HUES6 (cell line): Measurements from ENCODE around the gene SRC.
A peak's percentile ranks its signal among the peaks of the same experiment; 100 is the strongest.

Source experiments
- H3K27ac ChIP-seq: 2 replicates; pipeline ENCODE4 v1.7.0; 2013; ENCODE audit warnings: low read depth, mild to moderate bottlenecking, low read length, inconsistent platforms
- H3K27me3 ChIP-seq: 2 replicates; pipeline ENCODE4 v1.6.1; 2013; ENCODE audit warnings: low read length; ENCODE audit not compliant: control insufficient read depth, insufficient read depth
- H3K36me3 ChIP-seq: 2 replicates; pipeline ENCODE4 v1.6.1; 2013; ENCODE audit warnings: low read length; ENCODE audit not compliant: control insufficient read depth, insufficient read depth
- H3K4me1 ChIP-seq: 2 replicates; pipeline ENCODE4 v1.6.1; 2013; ENCODE audit warnings: low read length; ENCODE audit not compliant: control insufficient read depth, insufficient read depth
- H3K4me3 ChIP-seq: 2 replicates; pipeline ENCODE4 v1.5.1; 2013; ENCODE audit warnings: low read depth, low read length
- H3K9ac ChIP-seq: one replicate; pipeline ENCODE4 v1.6.1; 2013; ENCODE audit warnings: mild to moderate bottlenecking, low read length
- H3K9me3 ChIP-seq: 2 replicates; pipeline ENCODE4 v1.6.1; 2013; ENCODE audit warnings: low read depth, low read length; ENCODE audit not compliant: control insufficient read depth, insufficient read depth

SRC gene

GRCh38 chr20:37305839-37306238, 40.1 kb upstream of the SRC start:
- no peak overlapping the region for H3K4me3 ChIP-seq
- H3K9ac ChIP-seq, result no peak overlapping the region
- no peaks in the 10 kb centered on the region for H3K9me3 ChIP-seq
- no peak overlapping the region for H3K27ac ChIP-seq
- H3K36me3 ChIP-seq, result peaks cover 65% of the 10 kb centered on the region
- H3K27me3 ChIP-seq, result no peaks in the 10 kb centered on the region
- H3K4me1 ChIP-seq, result peaks cover 15% of the 10 kb centered on the region; the same call in 1 of the 2 replicates

GRCh38 chr20:37308086-37309050, 37.6 kb upstream of the SRC start:
- Histone ChIP-seq H3K4me1 (peaks cover 20% of the 10 kb centered on the region; the same call in 1 of the 2 replicates), H3K27me3 (no peaks in the 10 kb centered on the region), H3K9ac (no peak overlapping the region), H3K4me3 (no peak overlapping the region), H3K9me3 (no peaks in the 10 kb centered on the region), H3K36me3 (peaks cover 43% of the 10 kb centered on the region), H3K27ac (no peak overlapping the region)

GRCh38 chr20:37309290-37309689, 36.6 kb upstream of the SRC start:
- Histone ChIP-seq H3K4me3 (no peak overlapping the region), H3K27me3 (no peaks in the 10 kb centered on the region), H3K9ac (no peak overlapping the region), H3K9me3 (no peaks in the 10 kb centered on the region), H3K36me3 (peaks cover 36% of the 10 kb centered on the region), H3K4me1 (peaks cover 29% of the 10 kb centered on the region; the same call in 1 of the 2 replicates), H3K27ac (no peak overlapping the region)

- H3K4me3 ChIP-seq, result no peak overlapping the region
- no peak overlapping the region for H3K27ac ChIP-seq
- no peaks in the 10 kb centered on the region for H3K27me3 ChIP-seq
- H3K36me3 ChIP-seq, result peaks cover 33% of the 10 kb centered on the region
- peak overlapping the region; percentile 22 for H3K9ac ChIP-seq
- no peaks in the 10 kb centered on the region for H3K9me3 ChIP-seq
- H3K4me1 ChIP-seq, result peaks cover 32% of the 10 kb centered on the region; the same call in 1 of the 2 replicates
Observed at GRCh38 chr20:37309936-37310590, 35.9 kb upstream of the SRC start.

GRCh38 chr20:37310951-37311350, 35.0 kb upstream of the SRC start:
- H3K36me3 ChIP-seq, result peaks cover 36% of the 10 kb centered on the region
- H3K27me3 ChIP-seq, result no peaks in the 10 kb centered on the region
- no peak overlapping the region for H3K27ac ChIP-seq
- H3K4me3 ChIP-seq, result no peak overlapping the region
- H3K4me1 ChIP-seq, result peaks cover 38% of the 10 kb centered on the region
- H3K9ac ChIP-seq, result no peak overlapping the region
- H3K9me3 ChIP-seq, result no peaks in the 10 kb centered on the region

- no peaks in the 10 kb centered on the region for H3K27me3 ChIP-seq
- peaks cover 40% of the 10 kb centered on the region for H3K36me3 ChIP-seq
- peaks cover 47% of the 10 kb centered on the region for H3K4me1 ChIP-seq
- H3K4me3 ChIP-seq, result no peak overlapping the region
- no peak overlapping the region for H3K27ac ChIP-seq
- no peak overlapping the region for H3K9ac ChIP-seq
- H3K9me3 ChIP-seq, result no peaks in the 10 kb centered on the region
Observed at GRCh38 chr20:37311710-37312355, 34.1 kb upstream of the SRC start.

GRCh38 chr20:37313546-37314091, 32.3 kb upstream of the SRC start:
- no peaks in the 10 kb centered on the region for H3K27me3 ChIP-seq
- peaks cover 63% of the 10 kb centered on the region for H3K4me1 ChIP-seq
- no peaks in the 10 kb centered on the region for H3K9me3 ChIP-seq
- peak overlapping the region; percentile 81 for H3K9ac ChIP-seq
- no peak overlapping the region for H3K4me3 ChIP-seq
- H3K36me3 ChIP-seq, result peaks cover 29% of the 10 kb centered on the region
- H3K27ac ChIP-seq, result peak overlapping the region; percentile 44; the same call in 1 of the 2 replicates

- Histone ChIP-seq H3K4me1 (peaks cover 68% of the 10 kb centered on the region), H3K27ac (peak overlapping the region; percentile 71; the same call in 1 of the 2 replicates), H3K27me3 (no peaks in the 10 kb centered on the region), H3K36me3 (peaks cover 24% of the 10 kb centered on the region), H3K4me3 (no peak overlapping the region), H3K9me3 (no peaks in the 10 kb centered on the region), H3K9ac (peak overlapping the region; percentile 81)
Observed at GRCh38 chr20:37314099-37314498, 31.8 kb upstream of the SRC start.

GRCh38 chr20:37314617-37315016, 31.3 kb upstream of the SRC start:
- Histone ChIP-seq H3K36me3 (peaks cover 22% of the 10 kb centered on the region), H3K27me3 (no peaks in the 10 kb centered on the region), H3K9ac (peak overlapping the region; percentile 81), H3K4me1 (peaks cover 73% of the 10 kb centered on the region), H3K9me3 (no peaks in the 10 kb centered on the region), H3K4me3 (no peak overlapping the region), H3K27ac (peak overlapping the region; percentile 71; the same call in 1 of the 2 replicates)

- peak overlapping the region; percentile 81 for H3K9ac ChIP-seq
Observed at GRCh38 chr20:37315021-37315451, 30.9 kb upstream of the SRC start.

More at GRCh38 chr20:37315021-37315451, 30.9 kb upstream of the SRC start:
- Histone ChIP-seq H3K4me3 (no peak overlapping the region), H3K27me3 (no peaks in the 10 kb centered on the region), H3K9me3 (no peaks in the 10 kb centered on the region), H3K4me1 (peaks cover 75% of the 10 kb centered on the region), H3K27ac (peak overlapping the region; percentile 71; the same call in 1 of the 2 replicates), H3K36me3 (peaks cover 20% of the 10 kb centered on the region)
